IPS DF 6.9 (cell line): ENCODE data around the gene INPP4B.

Source experiments
- DNase-seq: peaks from one replicate; pipeline ENCODE4 v3.0.0-alpha.2; 2013; ENCODE audit warnings: low read depth, low spot score
- H3K27ac ChIP-seq: one replicate; pipeline ENCODE4 v1.5.1; 2013; ENCODE audit warnings: low read length, control low read depth
- H3K27me3 ChIP-seq: 2 replicates; pipeline ENCODE4 v1.6.1; 2013; ENCODE audit warnings: mild to moderate bottlenecking, low read length; ENCODE audit not compliant: control insufficient read depth, insufficient read depth
- H3K36me3 ChIP-seq: 2 replicates; pipeline ENCODE4 v1.6.1; 2013; ENCODE audit warnings: low read length; ENCODE audit not compliant: control insufficient read depth, insufficient read depth
- H3K4me1 ChIP-seq: 2 replicates; pipeline ENCODE4 v1.6.1; 2013; ENCODE audit warnings: low read length; ENCODE audit not compliant: control insufficient read depth, insufficient read depth
- H3K4me3 ChIP-seq: 2 replicates; pipeline ENCODE4 v1.5.1; 2013; ENCODE audit warnings: mild to moderate bottlenecking, low read length
- H3K9me3 ChIP-seq: 2 replicates; pipeline ENCODE4 v1.6.1; 2013; ENCODE audit warnings: low read length, inconsistent platforms; ENCODE audit not compliant: control insufficient read depth, insufficient read depth
- WGBS: extraction: QIAGEN DNeasy Blood & Tissue Kit; methylation state at CpG from one replicate; pipeline ENCODE4 v1.1.7; 2013; ENCODE audit warnings: mixed read lengths, missing lambda C conversion rate; ENCODE audit not compliant: insufficient read length, insufficient coverage; 5-methylcytosine and 5-hydroxymethylcytosine counted together

Gene INPP4B

DNA sequence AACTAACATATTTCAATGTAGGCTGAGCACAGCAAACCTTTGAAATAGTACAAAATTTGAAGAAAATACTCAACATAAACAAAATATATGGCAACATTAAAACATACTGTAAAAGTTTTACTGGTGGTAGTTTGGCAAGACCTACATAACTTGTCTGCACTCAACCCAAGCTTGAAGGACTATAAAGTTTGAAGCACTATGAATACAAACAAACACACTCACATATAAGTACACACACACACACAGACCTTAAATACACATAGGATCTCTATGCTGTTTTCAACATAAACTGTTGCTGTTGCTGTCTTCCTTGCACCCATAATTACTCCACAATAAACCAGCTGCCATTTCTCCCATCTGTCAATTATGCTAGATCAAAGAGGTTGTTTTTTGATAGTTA is 620.1 kb downstream of the INPP4B start:
- no peak overlapping the region for H3K27ac ChIP-seq
- H3K4me3 ChIP-seq = no peak overlapping the region
- no peaks in the 10 kb centered on the region for H3K4me1 ChIP-seq
- no peaks in the 10 kb centered on the region for H3K36me3 ChIP-seq
- no peaks in the 10 kb centered on the region for H3K27me3 ChIP-seq
- no peaks in the 10 kb centered on the region for H3K9me3 ChIP-seq
- no peak for DNase-seq

GRCh38 chr4:142222127-142222526 is 624.0 kb downstream of the INPP4B start:
- Histone ChIP-seq H3K27me3 (no peaks in the 10 kb centered on the region), H3K9me3 (no peaks in the 10 kb centered on the region), H3K4me3 (no peak overlapping the region), H3K27ac (no peak overlapping the region), H3K36me3 (no peaks in the 10 kb centered on the region), H3K4me1 (no peaks in the 10 kb centered on the region)
- no peak for DNase-seq

- no peaks in the 10 kb centered on the region for H3K36me3 ChIP-seq
- no peak for DNase-seq
- no peak overlapping the region for H3K27ac ChIP-seq
- WGBS = no CpG with 5 or more reads among the region's 1 CpG
- no peaks in the 10 kb centered on the region for H3K9me3 ChIP-seq
- H3K27me3 ChIP-seq = no peaks in the 10 kb centered on the region
- H3K4me1 ChIP-seq = no peaks in the 10 kb centered on the region
- no peak overlapping the region for H3K4me3 ChIP-seq
Measured at GRCh38 chr4:142218726-142219125, 627.4 kb downstream of the INPP4B start.

DNA sequence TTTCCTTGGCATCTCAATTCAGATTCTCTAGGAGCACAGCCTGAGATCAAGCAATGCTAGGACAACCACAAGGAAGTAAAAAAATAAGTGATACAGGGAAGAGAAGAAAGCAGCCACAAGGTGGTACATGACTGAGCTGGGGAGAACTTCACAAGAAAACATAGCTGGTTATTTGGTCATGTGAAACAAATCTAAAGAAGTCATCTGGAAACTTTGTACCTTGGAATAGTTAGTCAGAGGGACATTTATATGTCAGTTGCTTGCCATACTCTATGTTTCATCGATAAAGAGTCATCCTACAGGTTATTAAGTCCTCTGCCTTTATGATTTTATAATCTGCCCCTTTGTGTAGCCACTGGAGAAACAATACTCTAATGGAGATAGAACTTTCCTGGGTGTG is 634.7 kb downstream of the INPP4B start:
- H3K4me3 ChIP-seq = no peak overlapping the region
- H3K4me1 ChIP-seq = no peaks in the 10 kb centered on the region
- no peaks in the 10 kb centered on the region for H3K36me3 ChIP-seq
- no CpG with 5 or more reads among the region's 1 CpG for WGBS
- H3K9me3 ChIP-seq = no peaks in the 10 kb centered on the region
- no peak overlapping the region for H3K27ac ChIP-seq
- DNase-seq = no peak
- no peaks in the 10 kb centered on the region for H3K27me3 ChIP-seq

DNA sequence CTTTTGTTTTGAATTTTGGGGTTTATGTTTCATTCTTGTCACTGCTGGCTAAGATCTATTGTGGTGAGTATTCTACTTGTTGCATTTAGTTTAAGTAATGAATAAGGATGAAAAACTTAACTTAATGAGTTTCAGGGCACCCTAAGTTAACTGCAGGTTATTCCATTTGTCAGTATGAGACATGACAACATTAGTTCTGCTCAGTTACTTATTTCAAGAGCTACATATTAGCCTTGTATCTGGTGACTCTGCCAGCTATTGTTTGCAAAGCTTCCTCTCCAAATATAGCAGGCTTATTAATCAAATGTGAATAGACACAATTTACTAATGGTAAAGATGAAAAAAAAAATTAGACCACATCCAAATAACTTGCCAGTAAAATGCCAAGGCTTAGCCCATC is 642.6 kb downstream of the INPP4B start:
- Histone ChIP-seq H3K4me3 (no peak overlapping the region), H3K9me3 (no peaks in the 10 kb centered on the region), H3K36me3 (no peaks in the 10 kb centered on the region), H3K4me1 (no peaks in the 10 kb centered on the region), H3K27me3 (no peaks in the 10 kb centered on the region), H3K27ac (no peak overlapping the region)
- DNase-seq = no peak

GRCh38 chr4:142202404-142203332 is 643.4 kb downstream of the INPP4B start:
- Histone ChIP-seq H3K27ac (no peak overlapping the region), H3K4me3 (no peak overlapping the region), H3K27me3 (no peaks in the 10 kb centered on the region), H3K36me3 (no peaks in the 10 kb centered on the region), H3K4me1 (no peaks in the 10 kb centered on the region), H3K9me3 (no peaks in the 10 kb centered on the region)
- DNase-seq = no peak
- no CpG with 5 or more reads among the region's 6 CpGs for WGBS

- Histone ChIP-seq H3K36me3 (no peaks in the 10 kb centered on the region), H3K27me3 (no peaks in the 10 kb centered on the region), H3K4me3 (no peak overlapping the region), H3K9me3 (no peaks in the 10 kb centered on the region), H3K27ac (no peak overlapping the region), H3K4me1 (no peaks in the 10 kb centered on the region)
- DNase-seq = no peak
Measured at GRCh38 chr4:142201041-142201440, 645.1 kb downstream of the INPP4B start.

GRCh38 chr4:142194905-142195304 is 651.2 kb downstream of the INPP4B start:
- H3K27me3 ChIP-seq = no peaks in the 10 kb centered on the region
- DNase-seq = no peak
- no peak overlapping the region for H3K4me3 ChIP-seq
- no peaks in the 10 kb centered on the region for H3K4me1 ChIP-seq
- WGBS = no CpG with 5 or more reads among the region's 2 CpGs
- H3K9me3 ChIP-seq = no peaks in the 10 kb centered on the region
- H3K36me3 ChIP-seq = no peaks in the 10 kb centered on the region
- H3K27ac ChIP-seq = no peak overlapping the region

DNA sequence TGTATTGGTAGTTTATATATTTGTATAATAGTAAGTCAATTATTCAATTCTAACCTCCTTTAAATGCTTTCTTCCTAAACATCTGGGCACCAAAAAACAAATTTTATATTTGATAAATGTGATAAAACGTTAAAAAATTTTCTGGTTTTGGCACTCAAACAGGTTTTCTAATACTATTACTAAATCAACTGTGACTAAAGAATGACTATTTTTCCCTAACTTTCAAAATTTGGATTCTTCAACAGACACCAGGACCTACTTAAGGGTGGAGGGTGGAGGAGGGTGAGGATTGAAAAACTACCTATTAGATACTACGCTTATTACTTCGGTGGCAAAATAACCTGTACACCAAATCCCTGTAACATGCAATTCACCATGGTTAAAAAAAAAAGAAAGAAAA is 654.2 kb downstream of the INPP4B start:
- no peak overlapping the region for H3K27ac ChIP-seq
- H3K9me3 ChIP-seq = no peaks in the 10 kb centered on the region
- H3K36me3 ChIP-seq = no peaks in the 10 kb centered on the region
- WGBS = no CpG with 5 or more reads among the region's 3 CpGs
- no peak for DNase-seq
- no peaks in the 10 kb centered on the region for H3K4me1 ChIP-seq
- no peaks in the 10 kb centered on the region for H3K27me3 ChIP-seq
- no peak overlapping the region for H3K4me3 ChIP-seq

DNA sequence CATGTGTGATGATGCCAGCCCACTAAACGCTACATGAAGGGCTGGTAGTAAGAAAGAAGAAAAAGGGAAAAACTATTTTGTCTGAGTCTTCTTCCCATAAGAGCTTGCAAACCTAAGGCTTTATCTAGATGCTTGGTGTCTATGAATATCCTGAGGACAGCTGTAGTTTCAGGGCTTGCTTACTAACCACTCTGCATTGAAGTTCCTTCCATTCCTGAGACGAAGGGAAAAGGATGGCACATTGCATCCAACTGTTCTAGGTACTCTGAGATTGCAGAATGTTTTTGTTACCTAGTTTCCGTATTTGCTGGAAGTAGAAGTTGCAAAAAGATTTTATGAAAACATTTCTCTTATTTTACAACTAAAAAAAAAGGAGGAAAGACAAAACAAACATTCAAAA is 665.1 kb downstream of the INPP4B start:
- WGBS = no CpG with 5 or more reads among the region's 3 CpGs
- Histone ChIP-seq H3K9me3 (no peaks in the 10 kb centered on the region), H3K27me3 (no peaks in the 10 kb centered on the region), H3K4me3 (no peak overlapping the region), H3K4me1 (no peaks in the 10 kb centered on the region), H3K36me3 (no peaks in the 10 kb centered on the region), H3K27ac (no peak overlapping the region)
- DNase-seq = no peak

- no peak overlapping the region for H3K4me3 ChIP-seq
- H3K27ac ChIP-seq = no peak overlapping the region
- no peaks in the 10 kb centered on the region for H3K9me3 ChIP-seq
- no peaks in the 10 kb centered on the region for H3K4me1 ChIP-seq
- DNase-seq = no peak
- H3K36me3 ChIP-seq = no peaks in the 10 kb centered on the region
- no peaks in the 10 kb centered on the region for H3K27me3 ChIP-seq
Measured at GRCh38 chr4:142169216-142169615, 676.9 kb downstream of the INPP4B start.
